Calu3 (cell line): ENCODE measurements around the gene THBS2. TPM values are rescaled to one million over a fixed set of nuclear protein-coding genes. Genes with fewer than 3 reads are reported as not detected.

Experiments used
- BruUV-seq: library from RNA; stranded (reverse); fragments of 400-500 nt; replicated peaks from 2 replicates; lab custom pipeline; 2021; lab: Mats Ljungman, UMichigan
- CTCF ChIA-PET: fragments of 300-600 bp; sonication (Branson Sonifier 250); formaldehyde crosslinking; loops from one replicate; lab custom pipeline; 2022; ENCODE audit warnings: antibody characterized with exemption; lab: Charles Lee
- DNase-seq: peaks from one replicate; pipeline ENCODE4 v3.0.0; 2022
- H3K27ac Mint-ChIP-seq: one replicate; pipeline ENCODE4 v1.8.0; 2022; ENCODE audit warnings: mixed read lengths; ENCODE audit not compliant: unreplicated experiment
- H3K27me3 Mint-ChIP-seq: one replicate; pipeline ENCODE4 v1.8.0; 2022; ENCODE audit warnings: mixed read lengths; ENCODE audit not compliant: unreplicated experiment
- H3K36me3 Mint-ChIP-seq: one replicate; pipeline ENCODE4 v1.8.0; 2022; ENCODE audit warnings: mild to moderate bottlenecking, moderate library complexity, mixed read lengths; ENCODE audit not compliant: insufficient read depth, unreplicated experiment
- H3K4me1 Mint-ChIP-seq: one replicate; pipeline ENCODE4 v1.8.0; 2022; ENCODE audit warnings: mild to moderate bottlenecking, low read depth, mixed read lengths; ENCODE audit not compliant: unreplicated experiment
- H3K4me3 Mint-ChIP-seq: one replicate; pipeline ENCODE4 v1.8.0; 2022; ENCODE audit warnings: mild to moderate bottlenecking, low read depth, moderate library complexity, mixed read lengths; ENCODE audit not compliant: unreplicated experiment
- H3K9me3 Mint-ChIP-seq: one replicate; pipeline ENCODE4 v1.8.0; 2022; ENCODE audit warnings: low read depth, mixed read lengths; ENCODE audit not compliant: unreplicated experiment
- intact Hi-C: fragments of 100-400 bp; cut with micrococcal nuclease; formaldehyde crosslinking; loops from one replicate; pipeline ENCODE4 v1.10.0; 2022; ENCODE audit not compliant: unreplicated experiment
- total RNA-seq: library from RNA; stranded (reverse); gene quantifications from 2 replicates; pipeline ENCODE4 v1.2.3, GENCODE V29; 2022
- TF ChIP-seq, protein P1 (sequence below): fragments of 200-600 bp; IDR thresholded peaks from one replicate; pipeline ENCODE4 v1.8.0; 2022; ENCODE audit warnings: antibody characterized with exemption; ENCODE audit not compliant: unreplicated experiment

THBS2 gene
- total RNA-seq, 1 experiment from 2014 or later, result not detected

DNA sequence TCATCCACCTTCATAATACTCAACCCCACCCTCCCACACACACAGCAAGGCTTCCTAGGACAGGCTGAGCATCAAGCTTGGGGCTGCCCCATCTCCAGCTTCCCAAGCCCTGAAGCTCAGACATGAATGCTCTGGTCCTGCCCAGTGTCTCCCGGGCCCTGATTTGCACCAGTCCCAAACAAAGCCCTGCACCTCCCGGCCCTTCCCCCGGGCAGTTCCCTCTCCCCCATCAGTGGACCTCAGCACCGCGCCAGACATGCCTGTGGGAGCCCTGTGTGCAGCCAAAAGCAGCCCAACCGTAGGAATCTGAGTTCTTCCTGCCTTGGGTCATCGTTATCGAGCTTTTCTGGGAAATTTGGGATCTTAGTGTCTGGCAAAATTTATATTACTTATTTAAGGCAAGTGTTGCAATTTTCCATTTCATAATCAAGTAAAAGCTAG lies 63.5 kb downstream of the THBS2 start:
- BruUV-seq, result no TSS peak
- Mint-ChIP-seq H3K9me3 (peaks cover 6% of the 10 kb centered on the region), H3K27me3 (peaks cover 15% of the 10 kb centered on the region), H3K4me3 (no peak overlapping the region), H3K36me3 (no peaks in the 10 kb centered on the region), H3K27ac (no peak overlapping the region), H3K4me1 (no peaks in the 10 kb centered on the region)
- TF ChIP-seq, protein P1, sequence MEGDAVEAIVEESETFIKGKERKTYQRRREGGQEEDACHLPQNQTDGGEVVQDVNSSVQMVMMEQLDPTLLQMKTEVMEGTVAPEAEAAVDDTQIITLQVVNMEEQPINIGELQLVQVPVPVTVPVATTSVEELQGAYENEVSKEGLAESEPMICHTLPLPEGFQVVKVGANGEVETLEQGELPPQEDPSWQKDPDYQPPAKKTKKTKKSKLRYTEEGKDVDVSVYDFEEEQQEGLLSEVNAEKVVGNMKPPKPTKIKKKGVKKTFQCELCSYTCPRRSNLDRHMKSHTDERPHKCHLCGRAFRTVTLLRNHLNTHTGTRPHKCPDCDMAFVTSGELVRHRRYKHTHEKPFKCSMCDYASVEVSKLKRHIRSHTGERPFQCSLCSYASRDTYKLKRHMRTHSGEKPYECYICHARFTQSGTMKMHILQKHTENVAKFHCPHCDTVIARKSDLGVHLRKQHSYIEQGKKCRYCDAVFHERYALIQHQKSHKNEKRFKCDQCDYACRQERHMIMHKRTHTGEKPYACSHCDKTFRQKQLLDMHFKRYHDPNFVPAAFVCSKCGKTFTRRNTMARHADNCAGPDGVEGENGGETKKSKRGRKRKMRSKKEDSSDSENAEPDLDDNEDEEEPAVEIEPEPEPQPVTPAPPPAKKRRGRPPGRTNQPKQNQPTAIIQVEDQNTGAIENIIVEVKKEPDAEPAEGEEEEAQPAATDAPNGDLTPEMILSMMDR, result no peak
- intact Hi-C loops, result no loop called here
- no peak for DNase-seq
- CTCF ChIA-PET, result no interaction called here

DNA sequence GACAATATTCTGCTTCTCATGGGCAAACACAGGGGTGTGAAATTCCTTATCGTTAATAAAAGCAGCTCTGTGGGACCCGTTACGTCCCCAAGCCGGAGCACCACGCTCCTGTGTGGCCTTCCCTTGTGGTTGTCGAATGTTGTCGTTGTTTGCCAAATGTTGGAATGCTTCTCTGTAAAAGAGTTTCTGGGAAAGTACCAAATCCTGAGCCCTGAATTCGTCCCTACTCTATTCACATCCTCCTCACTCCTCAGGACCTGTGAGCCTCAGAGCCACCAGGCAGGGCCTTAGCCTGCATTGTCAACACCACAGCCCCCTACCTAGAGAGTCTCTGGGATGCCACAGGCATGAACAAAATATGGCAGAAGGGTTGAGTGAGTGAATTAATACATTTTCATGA lies 64.0 kb downstream of the THBS2 start:
- H3K27ac Mint-ChIP-seq, result no peak overlapping the region

GRCh38 chr6:169189182-169189581 lies 64.5 kb downstream of the THBS2 start:
- H3K27me3 Mint-ChIP-seq, result peaks cover 15% of the 10 kb centered on the region
- H3K9me3 Mint-ChIP-seq, result peaks cover 6% of the 10 kb centered on the region
- BruUV-seq, result no TSS peak
- H3K4me1 Mint-ChIP-seq, result no peaks in the 10 kb centered on the region
- TF ChIP-seq, protein P1, result no peak
- no peaks in the 10 kb centered on the region for H3K36me3 Mint-ChIP-seq
- no peak overlapping the region for H3K4me3 Mint-ChIP-seq
- CTCF ChIA-PET, result no interaction called here
- intact Hi-C loops, result no loop called here
- H3K27ac Mint-ChIP-seq, result no peak overlapping the region
- no peak for DNase-seq

More for the DNA sequence above, 64.0 kb downstream of the THBS2 start:
- CTCF ChIA-PET, result no interaction called here
- no peaks in the 10 kb centered on the region for H3K36me3 Mint-ChIP-seq
- no peak for DNase-seq
- TF ChIP-seq, protein P1, result no peak
- H3K27me3 Mint-ChIP-seq, result peaks cover 15% of the 10 kb centered on the region
- H3K9me3 Mint-ChIP-seq, result peaks cover 6% of the 10 kb centered on the region
- no TSS peak for BruUV-seq
- H3K4me3 Mint-ChIP-seq, result no peak overlapping the region
- H3K4me1 Mint-ChIP-seq, result no peaks in the 10 kb centered on the region
- intact Hi-C loops, result no loop called here

DNA sequence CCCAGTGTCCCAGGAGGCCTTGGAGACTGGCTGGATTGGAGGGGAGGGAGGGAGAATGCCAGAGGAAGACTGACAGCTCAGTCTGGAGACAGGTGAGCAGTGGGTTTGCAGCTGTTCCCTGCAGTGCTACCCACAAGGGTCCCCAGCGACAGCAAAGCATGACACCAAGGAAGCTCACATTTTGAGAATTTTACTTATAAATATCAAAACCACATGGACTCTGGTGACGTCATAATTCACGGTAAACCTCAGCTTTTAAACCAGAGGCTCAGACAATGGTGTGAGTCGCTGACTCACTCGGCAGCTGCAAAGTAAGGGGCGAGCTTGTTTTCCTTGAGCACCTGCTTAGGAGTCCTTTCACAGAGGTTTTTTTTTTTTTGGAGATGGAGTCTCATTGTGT lies 65.2 kb downstream of the THBS2 start:
- no peak overlapping the region for H3K4me3 Mint-ChIP-seq
- CTCF ChIA-PET, result interaction anchor here (0.8 kb wide), 1 partner anchor 24 kb away, joined by 5 read pairs; no protein-coding TSS in a partner anchor
- no peak for DNase-seq
- TF ChIP-seq, protein P1, result no peak
- H3K27me3 Mint-ChIP-seq, result peaks cover 11% of the 10 kb centered on the region
- no peak overlapping the region for H3K27ac Mint-ChIP-seq
- no TSS peak for BruUV-seq
- H3K36me3 Mint-ChIP-seq, result no peaks in the 10 kb centered on the region
- intact Hi-C loops, result no loop called here
- no peaks in the 10 kb centered on the region for H3K4me1 Mint-ChIP-seq
- H3K9me3 Mint-ChIP-seq, result peaks cover 6% of the 10 kb centered on the region
